ENCODE measurements around the gene FAM131C.

Gene FAM131C

DNA sequence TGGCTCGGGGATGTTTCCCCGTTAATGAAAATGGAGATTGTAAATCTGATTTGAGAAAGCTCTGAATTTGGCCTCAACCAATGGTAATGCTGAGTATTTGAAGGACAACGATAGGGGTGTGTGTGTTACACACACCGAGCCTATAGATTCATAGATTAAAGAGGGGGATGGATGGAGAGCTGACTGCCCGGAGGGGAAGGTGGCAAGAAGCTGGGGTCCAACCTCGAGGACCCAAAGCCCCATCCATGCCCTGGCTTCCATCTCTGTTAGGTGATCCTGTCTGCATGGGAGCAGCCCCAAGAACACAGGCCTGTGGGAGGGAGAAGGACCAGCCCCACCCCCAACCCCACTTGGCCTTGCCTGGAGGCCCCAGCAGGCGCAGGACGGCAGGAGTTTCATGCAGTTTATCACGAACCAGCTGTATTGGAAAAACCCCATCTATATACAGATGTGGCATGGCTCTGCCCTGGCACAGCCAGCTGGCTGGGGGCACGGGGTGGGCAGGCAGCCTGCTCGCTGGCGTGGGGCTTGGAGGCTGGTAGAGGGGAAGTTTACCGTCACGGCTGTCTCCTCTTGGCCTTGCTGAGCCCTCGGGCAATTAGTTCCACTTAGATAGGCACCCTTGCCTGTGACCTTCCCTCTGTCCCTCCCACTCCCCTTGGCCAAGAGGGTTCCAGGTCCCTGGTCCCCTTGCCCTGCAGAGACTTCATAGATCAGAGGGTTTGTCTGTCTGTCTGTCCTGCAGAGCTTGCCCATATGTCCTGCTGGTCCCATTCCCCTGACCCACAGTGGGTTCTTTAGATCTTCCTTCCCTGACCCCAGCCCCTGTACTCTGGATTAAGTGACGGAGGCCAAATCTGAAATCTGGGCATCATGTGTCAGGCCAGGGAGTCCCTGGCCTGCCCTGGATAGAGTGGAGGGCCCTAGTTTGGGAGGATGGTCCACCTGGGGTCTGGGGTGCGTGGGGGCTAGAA lies 58.7 kb downstream of the FAM131C start:
- no peak for DNase-seq

DNA sequence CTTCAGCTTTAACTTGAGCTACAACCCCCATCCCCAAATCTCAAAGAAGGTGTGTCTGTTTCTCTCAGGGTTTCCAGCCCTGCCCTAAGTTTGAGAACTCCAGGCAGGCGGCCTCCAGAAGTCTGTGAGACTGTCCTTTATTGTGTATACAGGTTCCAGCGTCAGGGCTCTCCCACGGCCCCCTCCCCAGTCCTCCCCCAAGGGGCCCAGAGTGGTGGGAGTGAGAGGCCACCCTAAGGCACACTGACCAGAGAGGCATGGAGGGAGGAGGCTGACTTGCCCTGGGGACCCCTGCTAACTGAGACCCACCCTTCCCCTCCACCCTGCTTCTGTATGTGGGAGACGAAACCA lies 59.6 kb downstream of the FAM131C start:
- DNase-seq = no peak

- DNase-seq = no peak
Measured at GRCh38 chr1:16013220-16013907, 60.1 kb downstream of the FAM131C start.

GRCh38 chr1:16012590-16013219 lies 60.7 kb downstream of the FAM131C start:
- DNase-seq = no peak

GRCh38 chr1:16011936-16012589 lies 61.4 kb downstream of the FAM131C start:
- DNase-seq = no peak

- DNase-seq = no peak
Measured at GRCh38 chr1:16010837-16011236, 62.6 kb downstream of the FAM131C start.

GRCh38 chr1:16009678-16010077 lies 63.8 kb downstream of the FAM131C start:
- DNase-seq = no peak

DNA sequence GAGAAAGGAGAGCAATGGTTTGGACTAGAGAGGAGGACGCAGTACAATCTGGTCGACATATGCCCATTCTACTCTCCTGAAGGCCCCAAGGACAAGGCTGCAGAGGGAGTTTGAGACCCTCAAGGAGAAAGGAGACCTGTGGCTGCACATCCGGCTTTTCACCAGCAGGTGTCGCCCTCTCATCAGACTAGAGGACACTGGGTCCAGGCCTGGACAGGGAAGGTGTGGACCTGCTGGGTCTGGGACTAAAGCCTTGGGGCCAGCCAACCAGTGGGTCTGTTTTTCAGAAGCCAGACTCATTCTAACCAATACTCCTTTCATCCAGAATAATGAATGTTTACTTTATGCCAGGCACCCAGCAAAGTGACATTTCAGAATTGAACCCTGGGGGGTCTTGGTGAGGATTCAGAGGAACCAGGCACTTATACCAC lies 64.4 kb downstream of the FAM131C start:
- DNase-seq = no peak

All from NCI-H2029 treated with DMSO at 0.1 percent for 48 hours (cell line).